SK-N-SH (cell line): ENCODE data around the gene OAS2. TPM values are rescaled to one million over a fixed set of nuclear protein-coding genes. Genes with fewer than 3 reads are reported as not detected.

ENCODE experiments used
- CTCF ChIA-PET: fragments of 300-600, 350-600 bp; formaldehyde crosslinking; extraction: SDS; loops from one replicate; lab custom pipeline; 2021; lab: Yijun Ruan, JAX
- POLR2A ChIA-PET: fragments of 350-600 bp; sonication (Branson Sonifier 250); formaldehyde crosslinking; extraction: SDS; loops from one replicate; lab custom pipeline; 2020; ENCODE audit warnings: antibody characterized with exemption, inconsistent platforms; lab: Yijun Ruan, JAX
- DNase-seq: peaks from one replicate; pipeline ENCODE4 v3.0.0; 2012
- H2AFZ ChIP-seq: fragments of 200-600 bp; sonication (generic); 2 replicates; pipeline ENCODE4 v1.8.1; 2016; ENCODE audit warnings: antibody characterized with exemption, mild to moderate bottlenecking, low read depth
- H3F3A ChIP-seq: fragments of 200-600 bp; sonication (generic); replicated peaks from 2 replicates; pipeline ENCODE3; 2016; ENCODE audit warnings: antibody characterized with exemption, mild to moderate bottlenecking; ENCODE audit not compliant: insufficient read depth
- H3K27ac ChIP-seq, 2 experiments: fragments of 200-500 bp in 1 of 2; fragments of 200-600 bp in 1 of 2; sonication (Bioruptor generic) in 1 of 2; sonication (generic), shearing (Covaris generic) in 1 of 2; 2 replicates each; pipeline versions ENCODE4 v1.5.1 to v1.6.1; 2014 to 2016; ENCODE audit warnings: low read depth in 2 of 2, inconsistent platforms in 1 of 2, low read length in 1 of 2, mild to moderate bottlenecking in 1 of 2, mixed read lengths in 1 of 2
- H3K27me3 ChIP-seq: fragments of 200-600 bp; sonication (generic), shearing (Covaris generic); 2 replicates; pipeline ENCODE4 v1.6.1; 2016; ENCODE audit warnings: mixed run types; ENCODE audit not compliant: insufficient read depth
- H3K36me3 ChIP-seq, 2 experiments: fragments of 200-500 bp in 1 of 2; fragments of 200-600 bp in 1 of 2; sonication (Bioruptor generic) in 1 of 2; sonication (generic) in 1 of 2; replicated peaks in 1 of 2; 2 replicates each; pipeline versions ENCODE3 to v1.5.1; 2014 to 2016; ENCODE audit warnings: low read length in 1 of 2, mild to moderate bottlenecking in 1 of 2; ENCODE audit not compliant: insufficient read depth in 2 of 2, control insufficient read depth in 1 of 2
- H3K4me1 ChIP-seq, 2 experiments: fragments of 200-500 bp in 1 of 2; fragments of 200-600 bp in 1 of 2; sonication (Bioruptor generic) in 1 of 2; sonication (generic), shearing (Covaris generic) in 1 of 2; 2 replicates each; pipeline versions ENCODE4 v1.5.1 to v1.6.1; 2014 to 2016; ENCODE audit warnings: low read depth in 1 of 2, low read length in 1 of 2, mixed run types in 1 of 2; ENCODE audit not compliant: insufficient read depth in 2 of 2, control insufficient read depth in 1 of 2
- H3K4me2 ChIP-seq: fragments of 200-600 bp; sonication (generic), shearing (Covaris generic); 2 replicates; pipeline ENCODE4 v1.6.1; 2017; ENCODE audit warnings: mixed run types
- H3K4me3 ChIP-seq, 2 experiments: fragments of 200-500 bp in 1 of 2; fragments of 200-600 bp in 1 of 2; sonication (Bioruptor generic) in 1 of 2; sonication (generic), shearing (Covaris generic) in 1 of 2; 2 replicates each; pipeline versions ENCODE4 v1.5.1 to v1.8.1; 2014 to 2016; ENCODE audit warnings: low read depth in 2 of 2, inconsistent platforms in 1 of 2, low read length in 1 of 2, mild to moderate bottlenecking in 1 of 2, mixed read lengths in 1 of 2, moderate library complexity in 1 of 2
- H3K79me2 ChIP-seq: fragments of 200-600 bp; sonication (generic); 2 replicates; pipeline ENCODE4 v1.8.1; 2017; ENCODE audit warnings: mild to moderate bottlenecking; ENCODE audit not compliant: insufficient read depth
- H3K9ac ChIP-seq: fragments of 200-600 bp; sonication (generic); 2 replicates; pipeline ENCODE4 v1.6.1; 2017; ENCODE audit warnings: mixed run types
- H3K9me2 ChIP-seq: fragments of 200-600 bp; sonication (generic); 2 replicates; pipeline ENCODE4 v1.6.1; 2017; ENCODE audit warnings: mixed run types
- H3K9me3 ChIP-seq: fragments of 200-600 bp; sonication (generic); 2 replicates; pipeline ENCODE4 v1.6.1; 2017; ENCODE audit warnings: mixed run types, mild to moderate bottlenecking, moderate library complexity
- H4K20me1 ChIP-seq: fragments of 200-600 bp; sonication (generic); 2 replicates; pipeline ENCODE4 v1.6.1; 2017; ENCODE audit warnings: mild to moderate bottlenecking, mixed run types; ENCODE audit not compliant: insufficient read depth
- CHD2 ChIP-seq: fragments of 150-350 bp; IDR thresholded peaks from 2 replicates; pipeline ENCODE4 v1.6.1; 2018; ENCODE audit warnings: low read length; ENCODE audit not compliant: partially characterized antibody
- CTCF ChIP-seq: fragments of 200-600 bp; sonication (generic); IDR thresholded peaks from 2 replicates; pipeline ENCODE4 v1.6.1; 2017; ENCODE audit warnings: antibody characterized with exemption, mild to moderate bottlenecking, moderate library complexity
- ELF1 ChIP-seq: IDR thresholded peaks from 2 replicates; pipeline ENCODE4 v1.4.0; 2012
- FOXM1 ChIP-seq: IDR thresholded peaks from 2 replicates; pipeline ENCODE4 v1.4.0; 2012; ENCODE audit warnings: low read depth, mild to moderate bottlenecking
- IRF3 ChIP-seq: fragments of 150-350 bp; IDR thresholded peaks from 2 replicates; pipeline ENCODE4 v1.6.1; 2016; ENCODE audit warnings: mild to moderate bottlenecking, low read depth, low read length
- MAX ChIP-seq: IDR thresholded peaks from 2 replicates; pipeline ENCODE4 v1.4.0; 2012; ENCODE audit warnings: low read depth
- MXI1 ChIP-seq: IDR thresholded peaks from 2 replicates; pipeline ENCODE4 v1.6.1; 2012; ENCODE audit warnings: mild to moderate bottlenecking, low read depth, low read length, improper control_type of control experiment
- NFIC ChIP-seq: IDR thresholded peaks from 2 replicates; pipeline ENCODE4 v1.4.0; 2012; ENCODE audit warnings: borderline replicate concordance
- NRF1 ChIP-seq: IDR thresholded peaks from 2 replicates; pipeline ENCODE4 v1.6.1; 2012; ENCODE audit warnings: low read depth, mild to moderate bottlenecking, low read length
- POLR2AphosphoS5 ChIP-seq: IDR thresholded peaks from 2 replicates; pipeline ENCODE4 v1.6.1; 2012; ENCODE audit warnings: low read depth, low read length
- RCOR1 ChIP-seq: fragments of 150-350 bp; IDR thresholded peaks from 2 replicates; pipeline ENCODE4 v1.6.1; 2017; ENCODE audit warnings: antibody characterized with exemption, low read length
- RFX5 ChIP-seq: IDR thresholded peaks from 2 replicates; pipeline ENCODE4 v1.6.1; 2012; ENCODE audit warnings: mild to moderate bottlenecking, improper control_type of control experiment, low read length
- SIN3A ChIP-seq: IDR thresholded peaks from 2 replicates; pipeline ENCODE4 v1.6.1; 2012; ENCODE audit warnings: low read depth, mild to moderate bottlenecking, low read length, moderate library complexity, borderline replicate concordance
- TAF1 ChIP-seq: IDR thresholded peaks from 2 replicates; pipeline ENCODE4 v1.6.1; 2012; ENCODE audit warnings: low read depth, mild to moderate bottlenecking, low read length, moderate library complexity, borderline replicate concordance
- TCF12 ChIP-seq: IDR thresholded peaks from 2 replicates; pipeline ENCODE4 v1.4.0; 2012
- TEAD4 ChIP-seq: IDR thresholded peaks from 2 replicates; pipeline ENCODE4 v1.4.0; 2012; ENCODE audit warnings: mild to moderate bottlenecking, borderline replicate concordance; ENCODE audit not compliant: insufficient read depth
- USF1 ChIP-seq: IDR thresholded peaks from 2 replicates; pipeline ENCODE4 v1.4.0; 2012; ENCODE audit warnings: low read depth, borderline replicate concordance
- YY1 ChIP-seq: IDR thresholded peaks from 2 replicates; pipeline ENCODE4 v1.4.0; 2012; ENCODE audit warnings: low read depth, mild to moderate bottlenecking
- WGBS: methylation state at CpG from one replicate; pipeline ENCODE4 v1.1.6; 2017; ENCODE audit warnings: low lambda C conversion rate; 5-methylcytosine and 5-hydroxymethylcytosine counted together
- polyA plus RNA-seq, 3 experiments: library from polyadenylated mRNA; depleted of rRNA; stranded (reverse); fragments of >200 nt; gene quantifications; 2 replicates each; pipeline ENCODE4 v1.2.3, GENCODE V29; 2012
- TF ChIP-seq, protein P1 (sequence below): IDR thresholded peaks from 2 replicates; pipeline ENCODE4; 2012
- TF ChIP-seq, protein P2 (sequence below): IDR thresholded peaks from 2 replicates; pipeline ENCODE4 v1.6.1; 2012; ENCODE audit warnings: mild to moderate bottlenecking, low read depth, low read length, moderate library complexity

The OAS2 gene
- polyA plus RNA-seq, 1 of the 3 experiments (the other 2 are of a cell fraction): not detected

- H3K9me3 ChIP-seq: no peaks in the 10 kb centered on the region
- no peak overlapping the region for H3K4me3 ChIP-seq
- TF ChIP-seq NFIC (no peak), ELF1 (no peak), USF1 (no peak), RFX5 (no peak), SIN3A (no peak), RCOR1 (no peak), POLR2AphosphoS5 (no peak), CTCF (no peak), YY1 (no peak), CHD2 (no peak), FOXM1 (no peak), TAF1 (no peak), IRF3 (no peak), NRF1 (no peak), MAX (no peak), MXI1 (no peak), TCF12 (no peak), TEAD4 (no peak)
- TF ChIP-seq, protein P1, sequence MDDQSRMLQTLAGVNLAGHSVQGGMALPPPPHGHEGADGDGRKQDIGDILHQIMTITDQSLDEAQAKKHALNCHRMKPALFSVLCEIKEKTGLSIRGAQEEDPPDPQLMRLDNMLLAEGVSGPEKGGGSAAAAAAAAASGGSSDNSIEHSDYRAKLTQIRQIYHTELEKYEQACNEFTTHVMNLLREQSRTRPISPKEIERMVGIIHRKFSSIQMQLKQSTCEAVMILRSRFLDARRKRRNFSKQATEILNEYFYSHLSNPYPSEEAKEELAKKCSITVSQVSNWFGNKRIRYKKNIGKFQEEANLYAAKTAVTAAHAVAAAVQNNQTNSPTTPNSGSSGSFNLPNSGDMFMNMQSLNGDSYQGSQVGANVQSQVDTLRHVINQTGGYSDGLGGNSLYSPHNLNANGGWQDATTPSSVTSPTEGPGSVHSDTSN: no peak
- TF ChIP-seq, protein P2, sequence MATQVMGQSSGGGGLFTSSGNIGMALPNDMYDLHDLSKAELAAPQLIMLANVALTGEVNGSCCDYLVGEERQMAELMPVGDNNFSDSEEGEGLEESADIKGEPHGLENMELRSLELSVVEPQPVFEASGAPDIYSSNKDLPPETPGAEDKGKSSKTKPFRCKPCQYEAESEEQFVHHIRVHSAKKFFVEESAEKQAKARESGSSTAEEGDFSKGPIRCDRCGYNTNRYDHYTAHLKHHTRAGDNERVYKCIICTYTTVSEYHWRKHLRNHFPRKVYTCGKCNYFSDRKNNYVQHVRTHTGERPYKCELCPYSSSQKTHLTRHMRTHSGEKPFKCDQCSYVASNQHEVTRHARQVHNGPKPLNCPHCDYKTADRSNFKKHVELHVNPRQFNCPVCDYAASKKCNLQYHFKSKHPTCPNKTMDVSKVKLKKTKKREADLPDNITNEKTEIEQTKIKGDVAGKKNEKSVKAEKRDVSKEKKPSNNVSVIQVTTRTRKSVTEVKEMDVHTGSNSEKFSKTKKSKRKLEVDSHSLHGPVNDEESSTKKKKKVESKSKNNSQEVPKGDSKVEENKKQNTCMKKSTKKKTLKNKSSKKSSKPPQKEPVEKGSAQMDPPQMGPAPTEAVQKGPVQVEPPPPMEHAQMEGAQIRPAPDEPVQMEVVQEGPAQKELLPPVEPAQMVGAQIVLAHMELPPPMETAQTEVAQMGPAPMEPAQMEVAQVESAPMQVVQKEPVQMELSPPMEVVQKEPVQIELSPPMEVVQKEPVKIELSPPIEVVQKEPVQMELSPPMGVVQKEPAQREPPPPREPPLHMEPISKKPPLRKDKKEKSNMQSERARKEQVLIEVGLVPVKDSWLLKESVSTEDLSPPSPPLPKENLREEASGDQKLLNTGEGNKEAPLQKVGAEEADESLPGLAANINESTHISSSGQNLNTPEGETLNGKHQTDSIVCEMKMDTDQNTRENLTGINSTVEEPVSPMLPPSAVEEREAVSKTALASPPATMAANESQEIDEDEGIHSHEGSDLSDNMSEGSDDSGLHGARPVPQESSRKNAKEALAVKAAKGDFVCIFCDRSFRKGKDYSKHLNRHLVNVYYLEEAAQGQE: no peak
- DNase-seq: no peak
- H3K9me2 ChIP-seq: no peaks in the 10 kb centered on the region
- no peaks in the 10 kb centered on the region for H3K27me3 ChIP-seq
- no peaks in the 10 kb centered on the region for H3K36me3 ChIP-seq
- H3K4me2 ChIP-seq: no peak overlapping the region
- ChIA-PET POLR2A (no interaction called here), CTCF (interaction anchor here (1.2 kb wide), 1 partner anchor 62 kb away, joined by 4 read pairs; no protein-coding TSS in a partner anchor)
- no peaks in the 10 kb centered on the region for H3K4me1 ChIP-seq
- 63% methylated on average over 5 of the region's 7 CpGs for WGBS
- no peaks in the 10 kb centered on the region for H3F3A ChIP-seq
- no peak overlapping the region for H3K27ac ChIP-seq
- no peak overlapping the region for H3K9ac ChIP-seq
- H3K79me2 ChIP-seq: no peaks in the 10 kb centered on the region
- H4K20me1 ChIP-seq: no peaks in the 10 kb centered on the region
- H2AFZ ChIP-seq: no peak overlapping the region
These were observed 8.0 kb downstream of the OAS2 start for GRCh38 chr12:112986291-112986800.
